Astrocyte (in vitro differentiated cells and primary cell): ENCODE data around the gene ACSBG1. TPM values are rescaled to one million over a fixed set of nuclear protein-coding genes. Genes with fewer than 3 reads are reported as not detected.

Source experiments
- DNase-seq: peaks from one replicate; pipeline ENCODE4 v3.0.0-alpha.2; 2010; ENCODE audit warnings: low read depth
- FAIRE-seq: peaks from 2 replicates; lab custom pipeline; 2011; peaks lifted over from hg19 to GRCh38; lab: Jason Lieb, UNC
- H2AFZ ChIP-seq: 2 replicates; pipeline ENCODE4 v1.6.0; 2012; ENCODE audit warnings: low read depth, low read length, inconsistent platforms
- H3K27ac ChIP-seq: 2 replicates; pipeline ENCODE4 v1.5.1; 2011; ENCODE audit warnings: low read depth, low read length, inconsistent platforms
- H3K27me3 ChIP-seq: 2 replicates; pipeline ENCODE4 v1.6.0; 2011; ENCODE audit warnings: low read length, inconsistent platforms; ENCODE audit not compliant: insufficient read depth
- H3K36me3 ChIP-seq: 2 replicates; pipeline ENCODE4 v1.5.1; 2011; ENCODE audit warnings: low read length, inconsistent platforms; ENCODE audit not compliant: insufficient read depth
- H3K4me1 ChIP-seq: 2 replicates; pipeline ENCODE4 v1.5.1; 2011; ENCODE audit warnings: low read length, inconsistent platforms; ENCODE audit not compliant: insufficient read depth
- H3K4me2 ChIP-seq: 2 replicates; pipeline ENCODE4 v1.6.0; 2012; ENCODE audit warnings: low read length, inconsistent platforms
- H3K4me3 ChIP-seq: 2 replicates; pipeline ENCODE4 v1.5.1; 2011; ENCODE audit warnings: low read depth, mild to moderate bottlenecking, low read length, inconsistent platforms; ENCODE audit not compliant: insufficient read depth
- H3K79me2 ChIP-seq: 2 replicates; pipeline ENCODE4 v1.6.0; 2012; ENCODE audit warnings: mild to moderate bottlenecking, low read length, inconsistent platforms; ENCODE audit not compliant: insufficient read depth
- H3K9ac ChIP-seq: 2 replicates; pipeline ENCODE4 v1.6.0; 2012; ENCODE audit warnings: mild to moderate bottlenecking, low read length, inconsistent platforms
- H3K9me3 ChIP-seq: 2 replicates; pipeline ENCODE4 v1.5.1; 2012; ENCODE audit warnings: low read depth, mild to moderate bottlenecking, low read length, inconsistent platforms; ENCODE audit not compliant: insufficient read depth
- H4K20me1 ChIP-seq: 2 replicates; pipeline ENCODE4 v1.6.0; 2012; ENCODE audit warnings: low read length, inconsistent platforms; ENCODE audit not compliant: insufficient read depth
- H3K27ac Mint-ChIP-seq: one replicate; pipeline ENCODE4 v1.8.0; 2021; ENCODE audit warnings: mild to moderate bottlenecking, mixed read lengths; ENCODE audit not compliant: unreplicated experiment
- H3K27me3 Mint-ChIP-seq: one replicate; pipeline ENCODE4 v1.8.0; 2021; ENCODE audit warnings: low read depth, mixed read lengths; ENCODE audit not compliant: unreplicated experiment
- H3K36me3 Mint-ChIP-seq: one replicate; pipeline ENCODE4 v1.8.0; 2021; ENCODE audit warnings: low read depth, mixed read lengths; ENCODE audit not compliant: unreplicated experiment
- H3K4me1 Mint-ChIP-seq: one replicate; pipeline ENCODE4 v1.8.0; 2021; ENCODE audit warnings: low read depth, mixed read lengths; ENCODE audit not compliant: unreplicated experiment
- H3K4me3 Mint-ChIP-seq: one replicate; pipeline ENCODE4 v1.8.0; 2021; ENCODE audit warnings: mild to moderate bottlenecking, moderate library complexity, mixed read lengths; ENCODE audit not compliant: unreplicated experiment
- H3K9me3 Mint-ChIP-seq: one replicate; pipeline ENCODE4 v1.8.0; 2021; ENCODE audit warnings: mild to moderate bottlenecking, mixed read lengths; ENCODE audit not compliant: unreplicated experiment
- CTCF ChIP-seq: IDR thresholded peaks from 2 replicates; pipeline ENCODE4 v1.5.1; 2011; ENCODE audit warnings: low read depth, mild to moderate bottlenecking, inconsistent platforms, low read length, moderate library complexity; ENCODE audit not compliant: insufficient read depth
- EZH2 ChIP-seq: IDR thresholded peaks from 2 replicates; pipeline ENCODE4 v1.6.1; 2012; ENCODE audit warnings: mild to moderate bottlenecking, low read length, inconsistent platforms; ENCODE audit not compliant: insufficient read depth
- total RNA-seq: library from RNA; stranded (reverse); gene quantifications from 2 replicates; pipeline ENCODE4 v1.2.1, GENCODE V29; 2021

The ACSBG1 gene
- total RNA-seq, 1 donor from 2014 or later = not detected

GRCh38 chr15:78228356-78228996, 5.9 kb downstream of the ACSBG1 start:
- H3K27me3 Mint-ChIP-seq = peaks cover 19% of the 10 kb centered on the region
- H4K20me1 ChIP-seq = no peaks in the 10 kb centered on the region
- no peak overlapping the region for H2AFZ ChIP-seq
- TF ChIP-seq CTCF = no peak
- TF ChIP-seq EZH2 = no peak
- no peak overlapping the region for H3K4me3 Mint-ChIP-seq
- no peak overlapping the region for H3K27ac ChIP-seq
- peaks cover 7% of the 10 kb centered on the region for H3K27me3 ChIP-seq
- DNase-seq (no peak), FAIRE-seq (no peak)
- no peak overlapping the region for H3K9ac ChIP-seq
- no peaks in the 10 kb centered on the region for H3K36me3 Mint-ChIP-seq
- H3K4me2 ChIP-seq = no peak overlapping the region
- H3K4me1 Mint-ChIP-seq = peaks cover 3% of the 10 kb centered on the region
- no peaks in the 10 kb centered on the region for H3K9me3 ChIP-seq
- H3K36me3 ChIP-seq = no peaks in the 10 kb centered on the region
- no peaks in the 10 kb centered on the region for H3K79me2 ChIP-seq
- no peaks in the 10 kb centered on the region for H3K9me3 Mint-ChIP-seq
- no peak overlapping the region for H3K27ac Mint-ChIP-seq
- H3K4me1 ChIP-seq = no peaks in the 10 kb centered on the region
- H3K4me3 ChIP-seq = no peak overlapping the region

GRCh38 chr15:78225783-78226541, 8.4 kb downstream of the ACSBG1 start:
- Mint-ChIP-seq H3K4me1 (peaks cover 4% of the 10 kb centered on the region), H3K27me3 (peaks cover 11% of the 10 kb centered on the region), H3K4me3 (no peak overlapping the region), H3K36me3 (no peaks in the 10 kb centered on the region), H3K9me3 (no peaks in the 10 kb centered on the region), H3K27ac (no peak overlapping the region)
- Histone ChIP-seq H3K9ac (no peak overlapping the region), H3K36me3 (no peaks in the 10 kb centered on the region), H3K4me1 (no peaks in the 10 kb centered on the region), H3K27ac (no peak overlapping the region), H3K9me3 (no peaks in the 10 kb centered on the region), H3K4me3 (no peak overlapping the region), H3K79me2 (no peaks in the 10 kb centered on the region), H4K20me1 (no peaks in the 10 kb centered on the region), H3K27me3 (peaks cover 4% of the 10 kb centered on the region), H2AFZ (no peak overlapping the region), H3K4me2 (no peak overlapping the region)
- peak; percentile 32 for DNase-seq
- FAIRE-seq = no peak
- TF ChIP-seq CTCF (no peak), EZH2 (no peak)

GRCh38 chr15:78224023-78224411, 10.3 kb downstream of the ACSBG1 start:
- Mint-ChIP-seq H3K4me3 (no peak overlapping the region), H3K36me3 (no peaks in the 10 kb centered on the region), H3K27ac (no peak overlapping the region), H3K27me3 (peaks cover 4% of the 10 kb centered on the region), H3K4me1 (peaks cover 4% of the 10 kb centered on the region), H3K9me3 (no peaks in the 10 kb centered on the region)
- H3K27me3 ChIP-seq = peaks cover 4% of the 10 kb centered on the region
- FAIRE-seq (no peak), DNase-seq (no peak)
- H4K20me1 ChIP-seq = no peaks in the 10 kb centered on the region
- no peaks in the 10 kb centered on the region for H3K79me2 ChIP-seq
- H3K27ac ChIP-seq = no peak overlapping the region
- H2AFZ ChIP-seq = no peak overlapping the region
- no peak overlapping the region for H3K4me2 ChIP-seq
- H3K4me3 ChIP-seq = no peak overlapping the region
- H3K36me3 ChIP-seq = no peaks in the 10 kb centered on the region
- H3K9me3 ChIP-seq = no peaks in the 10 kb centered on the region
- H3K9ac ChIP-seq = no peak overlapping the region
- TF ChIP-seq EZH2 = no peak
- no peak for TF ChIP-seq CTCF
- H3K4me1 ChIP-seq = no peaks in the 10 kb centered on the region
